Measurements from ENCODE around the gene CORO1C.

CORO1C gene

DNA sequence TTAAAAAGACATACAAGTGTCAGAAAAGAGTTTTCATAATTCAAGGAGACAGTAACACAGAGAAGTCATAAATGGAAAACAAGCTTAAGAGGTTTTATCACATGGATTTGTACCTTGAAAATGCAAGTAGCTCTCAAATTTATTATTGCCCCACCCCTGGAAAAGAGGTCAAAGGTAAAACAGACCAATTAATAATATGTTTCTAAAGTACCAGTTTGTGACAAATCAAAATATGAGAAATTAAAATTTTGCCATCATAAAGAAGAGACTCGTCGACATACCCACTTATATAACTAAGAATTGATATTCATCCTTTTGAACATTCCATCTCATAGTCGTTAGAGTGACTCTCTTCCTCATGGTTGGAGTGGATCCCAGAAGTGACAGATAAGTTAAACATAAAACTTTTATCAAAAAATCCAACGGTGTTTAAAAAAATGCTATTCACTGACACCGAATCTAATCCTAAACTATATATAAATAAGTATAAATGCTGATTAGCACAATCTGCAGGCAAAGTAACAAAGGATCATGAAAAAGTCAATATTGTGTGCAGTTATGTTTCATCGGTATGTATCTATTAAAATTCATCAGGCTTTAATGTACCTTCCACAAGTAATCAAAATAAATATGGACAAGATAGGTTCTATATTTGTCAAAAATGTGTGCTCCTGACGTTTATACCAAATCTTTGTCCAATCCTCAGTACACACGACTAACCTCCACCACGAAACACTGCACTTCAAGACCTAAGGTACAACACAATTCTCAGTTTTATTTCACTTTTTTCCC lies 2.3 kb downstream of the CORO1C start:
- intact Hi-C loops (cut with DNase I), result no loop called here

DNA sequence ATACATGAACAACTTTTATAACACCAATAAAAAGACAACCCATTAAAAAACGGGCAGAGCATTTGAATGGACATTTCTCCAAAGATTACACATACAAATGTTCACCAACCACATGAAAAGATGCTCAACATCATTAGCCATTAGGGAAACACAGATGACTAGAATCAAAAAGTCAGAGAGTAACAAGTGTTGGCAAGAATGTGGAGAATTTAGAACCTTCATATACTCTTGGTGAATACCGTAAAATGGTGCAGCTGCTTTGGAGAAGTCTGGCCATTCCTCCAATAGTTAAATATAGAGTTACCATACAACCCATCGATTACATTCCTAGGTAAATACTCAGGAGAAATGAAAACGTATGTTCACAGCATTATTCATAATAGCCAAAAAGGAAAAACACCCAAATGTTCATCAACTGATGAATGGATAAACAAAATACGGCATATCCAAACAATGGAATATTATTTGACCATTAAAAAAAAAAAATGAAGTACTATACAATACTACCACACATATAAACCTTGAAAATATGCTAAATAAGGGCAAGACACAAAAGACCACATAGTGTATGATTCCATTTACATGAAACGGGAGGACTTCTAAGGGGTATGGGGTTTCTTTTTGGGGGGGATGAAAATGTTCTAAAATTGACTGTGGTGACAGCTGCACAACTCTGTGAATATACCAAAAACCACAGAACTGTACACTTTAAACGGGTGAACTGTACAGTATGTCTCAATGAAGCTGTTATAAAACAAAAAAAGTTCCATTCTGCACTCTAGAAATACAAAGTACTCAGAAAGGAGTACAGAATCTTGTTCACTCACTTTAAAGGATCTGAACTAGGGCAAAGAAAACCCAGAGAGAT lies 3.2 kb downstream of the CORO1C start:
- DNase-seq, result no peak
- intact Hi-C loops (cut with DNase I), result no loop called here

More for the DNA sequence above, 2.3 kb downstream of the CORO1C start:
- no peak for DNase-seq

DNA sequence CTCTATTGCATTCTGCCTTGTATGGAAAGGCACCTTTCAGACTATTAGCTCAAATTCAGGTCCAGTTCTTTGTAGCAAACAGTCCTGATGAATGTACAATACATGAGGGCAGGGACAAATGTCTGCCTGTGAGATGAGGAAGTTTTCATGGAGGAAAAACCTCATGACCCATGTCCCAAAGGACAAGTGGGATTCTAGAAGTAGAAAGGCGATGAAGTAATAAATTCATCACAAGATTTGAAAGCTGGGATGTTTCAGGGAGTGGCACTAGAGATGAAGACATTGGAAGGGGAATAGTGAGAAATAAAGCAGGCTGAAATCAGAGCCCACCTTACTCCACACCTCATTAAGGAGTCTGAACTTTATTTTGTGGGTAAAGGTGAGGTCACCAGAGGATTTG lies 4.2 kb downstream of the CORO1C start:
- intact Hi-C loops (cut with DNase I), result no loop called here
- no peak for DNase-seq

DNA sequence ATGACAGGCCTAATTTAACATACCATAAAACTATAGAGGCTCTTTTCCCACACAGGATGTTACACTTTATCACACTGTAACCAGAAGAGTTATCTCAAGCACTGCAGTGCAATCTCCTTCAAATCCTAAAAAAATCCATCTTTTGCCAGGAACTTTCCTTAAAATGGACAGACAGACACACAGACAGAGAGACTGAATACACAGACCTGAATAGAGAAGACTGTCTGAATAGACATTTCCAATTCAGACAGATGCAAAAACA lies 6.5 kb downstream of the CORO1C start:
- intact Hi-C loops (cut with DNase I), result no loop called here
- DNase-seq, result no peak

DNA sequence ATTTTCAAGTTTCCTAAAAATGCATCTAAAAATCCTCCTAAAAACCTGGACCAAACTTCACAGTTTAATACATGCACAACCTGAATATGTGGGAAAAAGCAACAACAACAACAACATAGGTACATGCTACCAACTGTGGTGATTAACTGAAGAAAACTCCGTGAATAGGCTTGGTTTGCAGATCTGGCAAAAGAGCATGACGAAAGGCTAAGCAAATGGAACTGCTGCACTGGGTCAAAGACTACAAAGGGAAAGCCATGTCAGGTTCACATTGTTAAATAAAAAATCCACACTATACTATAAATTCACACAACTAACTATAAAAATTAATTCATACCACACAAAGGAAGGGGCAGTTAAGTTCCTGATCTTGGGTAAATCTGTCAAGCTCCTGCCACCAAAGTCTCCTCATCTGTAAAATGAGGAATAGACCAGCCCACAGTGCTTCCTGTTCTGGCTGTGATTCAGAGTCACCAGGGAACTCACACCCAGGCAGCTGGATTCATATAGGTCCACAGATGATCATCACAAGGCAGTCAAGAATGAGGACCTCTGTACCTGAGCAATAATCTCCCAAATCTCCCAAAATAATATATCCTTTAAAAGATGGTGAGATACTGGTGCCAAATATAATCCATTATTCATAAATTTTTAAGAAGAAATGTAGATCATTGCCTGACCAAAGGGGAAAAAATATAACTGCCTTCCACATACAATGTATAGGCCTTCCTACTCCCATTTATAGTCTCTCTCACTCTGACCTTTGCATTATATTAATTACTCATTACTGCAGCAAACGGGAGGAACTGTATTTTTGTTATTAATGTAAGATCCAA lies 7.0 kb downstream of the CORO1C start:
- intact Hi-C loops (cut with DNase I), result no loop called here
- DNase-seq, result no peak

DNA sequence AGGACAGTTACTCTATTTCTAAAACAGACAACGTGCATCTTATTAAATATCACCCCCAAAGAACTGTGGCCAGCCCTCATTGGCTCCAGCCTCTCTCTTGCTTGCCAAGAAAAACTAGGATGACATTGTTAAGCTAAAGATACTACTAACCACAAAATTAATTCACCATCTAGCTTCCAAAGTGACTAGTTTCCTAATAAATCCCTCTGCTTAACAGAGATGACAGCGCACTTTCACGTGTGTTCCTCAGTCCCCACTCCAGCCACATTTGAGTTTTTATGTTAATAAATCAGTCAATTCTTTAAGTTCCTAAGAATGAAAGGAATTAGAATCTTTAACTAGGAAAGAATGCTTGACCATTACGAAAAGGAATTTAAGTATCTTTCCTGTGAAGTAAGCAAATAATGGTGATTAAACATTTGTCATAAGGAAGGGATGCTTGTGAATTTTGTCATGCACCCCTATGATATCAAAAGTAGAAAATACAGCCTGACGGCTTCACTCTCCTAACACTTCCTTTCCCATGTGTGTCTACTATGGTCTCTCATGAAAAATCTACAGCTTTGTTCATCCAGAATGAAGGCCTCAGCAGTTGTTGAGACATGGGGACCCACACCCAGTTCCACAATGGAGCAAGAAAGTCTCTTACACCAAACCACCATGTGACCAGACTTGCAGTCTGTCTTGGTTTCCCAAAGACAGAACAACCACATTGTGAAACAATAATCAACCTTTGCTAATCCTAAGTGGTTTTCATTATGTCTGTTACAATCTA lies 8.1 kb downstream of the CORO1C start:
- no peak for DNase-seq
- intact Hi-C loops (cut with DNase I), result no loop called here

DNA sequence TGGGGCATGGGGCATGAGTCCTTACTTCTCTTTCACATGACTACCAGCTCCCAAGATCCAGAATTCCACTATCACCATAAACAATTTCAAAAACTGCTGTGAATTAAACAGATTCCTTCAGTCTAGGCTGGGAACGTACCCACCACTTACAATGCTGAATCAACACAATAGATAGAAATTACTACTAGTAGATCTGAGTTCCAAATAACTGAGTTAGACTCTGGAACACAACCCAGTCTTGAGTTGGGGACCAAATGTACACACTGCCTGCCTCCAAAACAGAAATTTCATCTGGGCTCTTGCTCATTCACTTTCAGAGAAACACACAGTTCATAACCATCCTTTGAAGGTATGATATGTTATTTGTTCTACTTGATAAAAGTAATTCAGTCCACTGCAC lies 8.9 kb downstream of the CORO1C start:
- intact Hi-C loops (cut with DNase I), result no loop called here
- no peak for DNase-seq

- no peak for DNase-seq
- intact Hi-C loops (cut with DNase I), result no loop called here
Measured at GRCh38 chr12:108721824-108722223, 9.5 kb downstream of the CORO1C start.

DNA sequence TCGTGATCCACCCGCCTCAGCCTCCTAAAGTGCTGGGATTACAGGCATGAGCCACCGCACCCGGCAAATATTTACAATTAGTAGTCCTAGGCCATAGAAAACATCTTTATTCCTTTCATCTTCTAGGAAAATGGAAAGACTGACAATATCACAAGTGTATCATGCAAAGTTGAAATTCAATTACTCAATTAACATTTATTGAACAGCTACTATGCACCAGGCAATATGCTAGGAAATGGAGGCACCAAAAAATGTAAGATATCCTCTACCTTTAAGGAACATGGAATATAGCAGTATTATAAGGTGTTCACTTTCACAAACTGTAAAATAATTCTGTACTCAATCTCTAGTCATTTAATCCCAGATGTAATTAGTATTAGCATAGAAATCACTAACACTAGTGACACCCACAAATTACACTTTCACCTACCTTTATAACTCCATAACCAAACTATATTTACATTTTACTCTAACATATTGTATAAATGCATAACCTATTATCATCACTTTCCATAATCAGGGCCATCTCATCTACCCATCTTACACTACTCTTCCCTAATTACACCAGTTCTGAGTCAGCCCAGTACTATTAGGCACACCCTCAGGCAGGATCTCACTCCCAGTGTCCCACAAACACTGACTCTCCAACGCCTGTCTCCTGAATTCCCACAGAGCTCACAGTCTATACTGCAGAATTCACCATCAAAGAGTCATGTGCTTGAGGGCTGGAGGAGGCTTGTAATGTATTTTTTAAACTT lies 10.4 kb downstream of the CORO1C start:
- intact Hi-C loops (cut with DNase I), result no loop called here

DNA sequence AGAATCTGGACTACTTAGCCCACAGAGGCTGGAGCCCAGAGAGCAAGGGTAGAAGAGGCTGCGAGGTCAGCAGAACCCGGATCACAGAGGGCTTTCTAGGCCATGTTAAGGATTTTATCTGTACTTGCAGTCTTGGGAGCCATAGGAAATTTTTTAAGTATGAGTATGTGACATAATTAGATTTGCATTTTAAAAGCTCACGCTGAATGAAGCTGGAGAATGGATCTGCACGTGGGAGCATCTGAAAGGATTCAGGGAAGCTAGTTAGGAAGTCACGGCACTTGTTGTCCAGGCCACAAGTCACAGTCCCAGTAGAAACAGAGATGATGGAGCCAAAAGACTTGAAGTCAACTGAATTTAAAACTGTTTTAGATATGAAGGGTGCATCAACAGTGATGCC lies 14.1 kb downstream of the CORO1C start:
- intact Hi-C loops (cut with DNase I), result no loop called here
- no peak for DNase-seq

More for the DNA sequence above, 10.4 kb downstream of the CORO1C start:
- DNase-seq, result no peak

DNA sequence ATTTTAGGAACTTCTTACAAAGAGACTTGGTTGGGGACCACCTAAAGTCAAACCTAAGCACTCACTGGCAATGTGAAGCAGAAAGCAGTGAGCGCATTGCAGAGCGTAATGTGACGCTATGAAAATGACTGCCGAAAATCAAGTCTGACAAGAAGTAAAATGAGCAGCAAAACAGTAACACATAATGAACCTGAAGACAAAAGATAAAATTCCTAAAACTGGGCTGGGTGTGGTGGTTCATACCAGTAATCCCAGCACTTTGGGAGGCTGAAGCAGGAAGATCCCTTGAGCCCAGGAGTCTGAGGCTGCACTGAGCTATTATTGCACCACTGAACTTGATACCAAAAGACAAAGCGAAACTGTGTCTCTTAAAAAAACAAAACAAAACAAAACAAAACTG lies 16.5 kb downstream of the CORO1C start:
- no peak for DNase-seq
- intact Hi-C loops (cut with DNase I), result no loop called here

DNA sequence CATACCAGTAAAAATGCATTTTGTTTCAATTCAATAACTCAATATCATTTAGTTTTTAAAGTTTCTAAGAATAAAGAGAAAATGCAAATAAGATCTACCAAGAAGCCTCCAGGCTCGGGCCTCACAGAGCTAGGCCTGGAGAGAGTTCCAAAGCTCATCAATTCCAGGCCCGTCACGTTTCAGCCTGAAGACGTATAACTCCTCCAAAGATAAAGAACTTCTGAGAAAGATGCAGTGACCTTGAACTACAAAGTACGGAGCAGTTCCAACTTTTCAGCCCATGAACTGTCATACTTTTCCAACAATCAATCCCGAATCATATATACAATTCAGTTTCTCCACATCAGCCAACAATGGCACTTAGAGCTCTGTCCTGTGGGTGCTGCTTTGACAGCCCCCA lies 17.8 kb downstream of the CORO1C start:
- no peak for DNase-seq
- intact Hi-C loops (cut with DNase I), result no loop called here

GRCh38 chr12:108712925-108713203 lies 18.5 kb downstream of the CORO1C start:
- no peak for DNase-seq
- intact Hi-C loops (cut with DNase I), result no loop called here

- intact Hi-C loops (cut with DNase I), result no loop called here
- DNase-seq, result no peak
Measured at GRCh38 chr12:108712165-108712924, 19.0 kb downstream of the CORO1C start.

DNA sequence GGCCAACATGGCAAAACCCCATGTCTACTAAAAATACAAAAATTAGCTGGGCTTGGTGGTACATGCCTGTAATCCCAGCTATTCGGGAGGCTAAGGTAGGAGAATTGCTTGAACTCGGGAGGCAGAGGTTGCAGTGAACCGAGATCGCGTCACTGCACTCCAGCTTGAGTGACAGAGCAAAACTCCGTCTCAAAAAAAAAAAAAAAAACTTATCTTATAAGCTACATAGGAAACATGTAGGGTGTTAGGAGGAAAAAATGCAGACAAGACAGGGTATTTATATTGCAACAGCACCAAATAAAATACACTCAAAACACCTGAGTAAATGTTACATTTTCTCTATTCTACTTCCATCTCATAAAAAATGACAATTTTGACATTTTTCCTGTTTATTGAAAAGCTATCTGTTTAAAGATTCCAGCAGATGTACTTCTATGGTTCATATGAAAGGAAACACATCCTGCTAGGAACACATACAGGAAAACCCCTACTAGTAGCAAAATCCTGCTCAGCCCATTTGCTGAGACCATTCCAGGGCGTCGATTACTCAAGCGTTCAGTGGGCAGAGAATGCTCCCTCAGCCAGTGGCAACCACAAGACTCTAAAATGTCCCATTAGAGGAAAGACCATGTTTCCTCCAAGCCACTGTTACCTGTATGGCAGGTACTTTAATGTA lies 19.7 kb downstream of the CORO1C start:
- no peak for DNase-seq
- intact Hi-C loops (cut with DNase I), result no loop called here

- intact Hi-C loops (cut with DNase I), result no loop called here
Measured at GRCh38 chr12:108709697-108710096, 21.6 kb downstream of the CORO1C start.

DNA sequence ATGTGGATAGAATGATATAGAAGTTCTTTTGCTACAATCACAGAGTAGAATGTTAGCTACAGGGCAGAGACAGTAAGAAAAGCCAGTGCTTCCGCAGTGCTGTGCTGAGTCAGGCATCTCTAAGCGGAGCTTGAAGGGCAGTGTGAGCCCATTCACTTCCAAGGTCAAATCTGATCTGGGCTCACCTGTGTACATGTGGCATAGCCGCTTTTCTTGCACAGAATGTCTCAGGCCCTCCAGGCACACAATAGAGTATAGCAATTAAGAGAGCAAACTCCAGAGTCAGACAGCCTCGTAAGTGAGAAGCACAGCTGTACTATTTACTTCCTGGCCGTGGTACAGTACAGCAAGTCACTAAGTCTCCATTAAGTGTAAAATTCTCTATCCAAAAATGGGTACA lies 26.8 kb downstream of the CORO1C start:
- no peak for DNase-seq
- intact Hi-C loops (cut with DNase I), result no loop called here

More at GRCh38 chr12:108709697-108710096, 21.6 kb downstream of the CORO1C start:
- DNase-seq, result no peak

- intact Hi-C loops (cut with DNase I), result no loop called here
- DNase-seq, result no peak
Measured at GRCh38 chr12:108702595-108703320, 28.6 kb downstream of the CORO1C start.
